ENCODE results near the gene PPP2R2C.

PPP2R2C gene

DNA sequence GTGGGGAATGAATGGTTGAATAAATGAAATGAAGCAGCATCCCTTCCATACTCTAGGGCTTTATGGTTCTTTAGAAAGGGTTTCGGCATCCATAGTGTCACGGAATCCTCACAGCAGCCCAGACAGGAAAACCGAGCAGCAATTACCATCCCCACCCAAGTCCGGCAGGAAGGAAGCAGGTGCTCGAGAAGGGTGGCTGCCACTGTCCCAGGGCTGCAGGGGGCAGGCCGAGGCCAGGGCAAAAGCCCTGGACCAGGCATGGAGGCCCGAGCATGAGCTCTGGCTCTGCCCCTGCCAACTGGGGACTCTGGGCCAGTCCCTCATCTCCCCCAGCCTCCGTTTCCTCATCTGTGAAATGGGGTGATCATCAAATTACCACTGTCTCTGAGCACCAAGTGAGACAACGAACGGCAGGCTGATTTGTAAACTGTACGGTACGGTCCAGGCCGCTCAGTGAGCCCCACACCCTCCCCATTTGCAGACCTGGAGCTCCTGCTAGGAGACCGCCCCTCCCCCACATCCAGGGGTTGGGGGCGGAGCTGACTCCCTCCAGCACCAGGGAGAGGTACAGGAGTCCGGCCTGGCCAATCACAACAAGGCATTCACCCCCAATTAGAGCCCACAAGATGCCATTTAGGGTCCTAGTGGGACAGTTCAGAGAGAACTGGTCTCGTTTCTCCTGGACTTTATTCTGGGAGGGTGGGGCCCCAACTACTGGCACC lies 102.3 kb downstream of the PPP2R2C start:
- DNase-seq (ENCODE audit: low read depth, low spot score) = no peak
- H3K27ac ChIP-seq = no peak overlapping the region

DNA sequence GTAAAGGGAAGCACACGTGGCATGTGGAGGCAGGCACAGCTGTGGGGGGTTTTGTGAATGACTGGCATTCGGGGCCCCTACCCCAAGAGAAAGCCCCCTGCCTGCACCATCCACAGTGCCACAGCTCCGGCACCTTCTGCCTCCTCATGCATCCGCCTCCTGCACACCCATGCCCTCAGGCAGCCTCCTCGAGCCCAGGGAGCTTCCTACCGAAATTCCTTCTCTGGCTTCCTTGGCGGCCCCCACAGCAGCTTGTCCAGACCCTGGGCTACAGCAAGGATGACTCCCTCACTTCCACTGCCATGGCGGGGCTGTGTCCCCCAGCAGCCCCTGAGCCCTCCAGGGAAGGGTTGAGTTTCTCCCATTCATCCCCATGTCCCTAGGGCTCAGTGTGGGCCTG lies 102.9 kb downstream of the PPP2R2C start:
- no peak overlapping the region for H3K27ac ChIP-seq
- no peak for DNase-seq (ENCODE audit: low read depth, low spot score)

GRCh38 chr4:6369035-6369434 lies 103.4 kb downstream of the PPP2R2C start:
- H3K27ac ChIP-seq = no peak overlapping the region
- no peak for DNase-seq (ENCODE audit: low read depth, low spot score)

DNA sequence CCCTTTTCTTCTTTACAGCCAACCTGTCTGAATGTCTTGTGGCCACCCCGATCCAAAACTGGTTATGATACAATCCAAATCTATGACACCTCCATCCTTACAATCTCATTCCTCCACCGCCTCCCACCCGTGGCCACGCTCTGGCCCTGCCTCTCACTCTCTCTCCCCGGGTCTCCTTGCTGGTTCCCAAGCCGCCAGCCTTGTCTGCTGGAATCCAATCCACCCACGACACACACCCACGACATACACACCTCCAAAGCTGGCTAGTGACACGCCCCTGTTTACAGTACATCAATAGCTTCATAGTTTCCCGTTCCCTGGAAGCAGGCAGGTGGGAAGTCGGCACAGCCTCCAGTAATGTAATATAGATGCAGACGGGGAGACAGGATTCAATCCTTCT lies 103.8 kb downstream of the PPP2R2C start:
- no peak overlapping the region for H3K27ac ChIP-seq
- DNase-seq (ENCODE audit: low read depth, low spot score) = no peak

DNA sequence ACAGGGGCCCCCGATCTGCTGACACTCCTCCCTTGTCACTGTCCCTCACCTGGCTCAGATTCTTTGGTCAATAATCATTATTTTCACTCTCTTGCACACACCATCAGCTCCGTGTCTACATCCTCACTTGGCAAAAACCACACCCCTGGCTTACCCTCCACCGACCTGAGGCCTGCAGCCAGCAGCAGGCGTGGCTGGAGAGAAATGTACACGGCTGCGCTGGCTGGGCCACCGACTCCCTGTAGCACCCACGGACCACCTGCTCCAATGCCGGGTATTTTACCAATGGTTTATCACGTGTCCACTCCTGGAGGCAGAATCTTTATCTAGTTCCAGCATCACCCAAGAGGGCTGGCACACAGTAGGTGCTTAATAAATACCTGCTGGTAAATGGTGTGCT lies 104.3 kb downstream of the PPP2R2C start:
- no peak for DNase-seq (ENCODE audit: low read depth, low spot score)
- no peak overlapping the region for H3K27ac ChIP-seq

DNA sequence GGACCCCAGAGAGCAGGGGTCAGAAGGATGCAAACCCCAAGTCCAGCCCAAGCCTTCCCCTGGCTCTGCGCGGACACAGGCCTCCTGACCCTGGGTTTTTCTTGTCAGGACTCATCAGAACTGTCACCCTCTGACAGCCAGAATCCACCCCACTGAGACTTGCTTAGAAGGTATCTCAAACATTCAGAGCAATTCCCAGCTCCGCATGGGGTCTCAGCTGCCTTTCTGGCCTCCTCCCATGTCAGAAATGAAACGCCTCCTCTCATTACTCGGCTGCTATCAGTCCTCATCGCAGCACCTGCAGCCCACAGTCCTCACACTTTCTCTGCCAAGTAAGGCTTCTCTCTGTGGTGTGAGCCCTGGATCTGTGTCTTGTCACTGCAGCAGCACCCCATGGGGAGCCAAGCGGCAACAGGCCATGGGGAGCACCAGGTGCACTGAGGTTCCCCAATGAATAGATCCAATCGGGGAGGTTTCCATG lies 105.0 kb downstream of the PPP2R2C start:
- DNase-seq (ENCODE audit: low read depth, low spot score) = no peak
- no peak overlapping the region for H3K27ac ChIP-seq

DNA sequence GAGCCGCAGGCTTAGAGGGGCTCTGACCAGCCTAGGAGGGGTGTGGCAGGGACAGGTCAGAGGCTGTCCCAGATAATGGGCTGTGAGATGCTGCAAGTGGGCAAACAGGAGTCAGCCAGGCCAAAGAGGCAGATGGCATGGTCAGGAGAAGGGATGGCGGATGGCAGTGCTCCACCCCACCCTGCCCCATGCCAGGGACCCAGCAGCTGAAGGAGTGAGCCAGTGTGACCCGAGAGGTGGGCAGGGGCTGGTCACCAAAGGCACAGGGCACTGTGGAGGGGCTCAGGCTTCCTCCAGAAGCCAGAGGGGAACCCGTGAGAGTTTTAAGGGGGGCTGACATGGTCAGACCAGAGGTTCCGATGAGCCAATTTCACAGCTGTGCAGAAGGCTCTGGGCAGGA lies 105.8 kb downstream of the PPP2R2C start:
- no peak overlapping the region for H3K27ac ChIP-seq
- DNase-seq (ENCODE audit: low read depth, low spot score) = no peak

GRCh38 chr4:6365545-6366086 lies 106.8 kb downstream of the PPP2R2C start:
- no peak overlapping the region for H3K27ac ChIP-seq
- no peak for DNase-seq (ENCODE audit: low read depth, low spot score)

GRCh38 chr4:6364581-6364980 lies 107.8 kb downstream of the PPP2R2C start:
- no peak for DNase-seq (ENCODE audit: low read depth, low spot score)
- H3K27ac ChIP-seq = no peak overlapping the region

- H3K27ac ChIP-seq = no peak overlapping the region
- DNase-seq (ENCODE audit: low read depth, low spot score) = no peak
Observed at GRCh38 chr4:6364146-6364545, 108.3 kb downstream of the PPP2R2C start.

- no peak for DNase-seq (ENCODE audit: low read depth, low spot score)
Observed at GRCh38 chr4:6362896-6363295, 109.5 kb downstream of the PPP2R2C start.

GRCh38 chr4:6362243-6362885 lies 110.0 kb downstream of the PPP2R2C start:
- no peak overlapping the region for H3K27ac ChIP-seq
- no peak for DNase-seq (ENCODE audit: low read depth, low spot score)

More at GRCh38 chr4:6362896-6363295, 109.5 kb downstream of the PPP2R2C start:
- H3K27ac ChIP-seq = no peak overlapping the region

GRCh38 chr4:6361076-6361784 lies 111.2 kb downstream of the PPP2R2C start:
- DNase-seq (ENCODE audit: low read depth, low spot score) = no peak
- H3K27ac ChIP-seq = no peak overlapping the region

DNA sequence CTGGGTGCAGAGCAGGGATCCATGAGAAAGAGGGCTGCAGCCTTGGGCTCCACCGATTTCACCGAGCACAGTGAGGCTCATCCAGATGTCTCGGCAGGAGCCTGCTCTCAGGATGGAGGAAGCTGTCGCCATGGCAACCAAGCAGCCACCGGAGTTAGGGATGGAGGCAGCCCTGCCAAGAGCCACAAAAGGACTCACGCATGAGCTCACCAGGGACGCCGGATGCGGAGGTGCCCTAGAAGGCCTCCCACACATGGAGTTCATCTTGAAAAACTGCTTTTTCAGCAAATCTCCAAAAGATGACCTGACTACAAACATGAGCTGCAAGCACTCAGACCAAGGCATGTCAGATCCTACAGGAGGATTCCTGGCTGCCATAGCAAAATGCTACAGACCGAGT lies 112.0 kb downstream of the PPP2R2C start:
- no peak overlapping the region for H3K27ac ChIP-seq
- DNase-seq (ENCODE audit: low read depth, low spot score) = no peak

- no peak overlapping the region for H3K27ac ChIP-seq
- DNase-seq (ENCODE audit: low read depth, low spot score) = no peak
Observed at GRCh38 chr4:6359536-6360308, 112.7 kb downstream of the PPP2R2C start.

DNA sequence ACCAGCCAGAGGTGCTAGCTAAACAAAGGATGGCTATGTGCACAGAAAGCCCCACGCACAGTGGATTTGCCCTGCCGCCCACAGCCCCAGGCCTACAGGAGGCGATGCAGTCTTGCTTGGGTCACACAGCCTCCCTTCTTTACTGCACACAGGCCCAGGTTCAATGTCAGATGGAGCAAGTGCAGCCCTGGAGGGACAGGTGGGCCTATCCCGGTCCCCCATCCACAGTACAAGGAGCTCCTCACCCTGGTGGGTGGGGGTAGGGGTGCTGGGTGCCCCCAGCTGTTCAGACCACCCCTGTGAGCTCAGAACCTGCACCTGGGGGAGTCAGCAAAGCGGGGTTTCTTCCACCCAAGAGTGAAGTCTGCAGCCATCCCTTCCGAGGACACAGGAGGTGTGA lies 114.9 kb downstream of the PPP2R2C start:
- H3K27ac ChIP-seq = no peak overlapping the region
- DNase-seq (ENCODE audit: low read depth, low spot score) = no peak

DNA sequence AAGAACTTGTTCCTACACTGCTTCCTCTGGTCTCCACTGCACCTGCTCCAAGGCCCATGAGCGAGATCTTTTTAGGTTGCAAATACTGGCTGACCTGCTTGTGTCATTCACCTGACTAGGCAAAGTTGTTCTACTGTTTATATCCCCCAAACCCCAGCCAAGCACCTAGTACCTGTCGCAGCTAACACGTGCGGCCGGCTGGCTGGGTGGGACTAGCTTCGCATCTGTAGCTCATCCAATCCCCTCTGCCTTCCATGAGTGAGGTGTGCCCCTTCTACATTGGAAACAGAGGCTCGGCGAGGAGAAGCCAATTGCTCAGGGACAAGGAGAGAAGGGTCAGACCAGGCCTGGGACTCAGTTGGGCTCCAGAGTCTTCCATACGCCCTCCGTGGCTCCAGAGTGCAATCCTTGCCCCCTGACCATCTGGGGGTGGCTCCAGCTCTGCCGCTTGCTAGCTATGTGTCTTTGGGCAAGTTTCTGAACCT lies 116.3 kb downstream of the PPP2R2C start:
- no peak overlapping the region for H3K27ac ChIP-seq
- no peak for DNase-seq (ENCODE audit: low read depth, low spot score)

DNA sequence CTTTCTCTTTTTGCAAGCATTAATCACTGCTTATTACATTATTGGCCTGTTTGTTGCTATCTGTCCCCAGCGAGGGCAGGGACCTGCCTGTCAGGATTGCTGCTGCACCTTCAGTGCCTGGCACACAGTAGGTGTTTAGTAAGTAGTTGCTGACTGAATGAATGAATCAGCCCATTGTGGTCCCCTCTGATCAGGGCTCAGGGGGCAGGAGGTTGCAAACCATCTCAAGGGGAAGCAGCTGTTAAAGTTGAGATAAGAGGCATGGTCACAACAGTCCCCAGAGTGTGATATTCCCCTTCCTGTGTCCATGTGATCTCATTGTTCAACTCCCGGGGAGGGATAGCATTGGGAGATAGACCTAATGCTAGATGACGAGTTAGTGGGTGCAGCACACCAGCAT lies 117.4 kb downstream of the PPP2R2C start:
- no peak overlapping the region for H3K27ac ChIP-seq
- DNase-seq (ENCODE audit: low read depth, low spot score) = no peak

DNA sequence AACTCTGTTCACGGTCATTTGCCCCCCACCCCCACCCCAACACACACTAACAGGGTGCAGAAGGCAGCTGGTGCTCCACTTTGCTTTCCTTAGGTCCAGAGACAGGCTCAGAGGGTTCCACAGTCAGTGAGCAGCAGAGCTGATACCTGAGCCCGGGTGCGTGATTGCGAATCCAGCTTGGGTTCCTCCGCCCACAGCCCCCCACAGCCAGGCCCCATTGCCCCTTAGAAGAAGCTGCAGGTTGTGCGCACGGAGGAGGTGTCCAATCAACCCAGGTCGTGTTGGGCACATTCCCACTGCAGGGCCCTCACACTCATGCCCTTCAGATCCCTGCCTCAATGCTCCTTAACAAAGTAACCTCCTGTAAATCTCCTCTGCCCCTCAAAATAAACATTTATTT lies 117.8 kb downstream of the PPP2R2C start:
- H3K27ac ChIP-seq = no peak overlapping the region
- DNase-seq (ENCODE audit: low read depth, low spot score) = no peak

- DNase-seq (ENCODE audit: low read depth, low spot score) = no peak
- no peak overlapping the region for H3K27ac ChIP-seq
Observed at GRCh38 chr4:6354119-6354518, 118.3 kb downstream of the PPP2R2C start.

Measured in epithelial cell of prostate (primary cell).